GM21619 (cell line): ENCODE data around the gene RBFOX1.
"Not testable (repeated sequence)": the region's sequence is repeated elsewhere in the genome, so short reads cannot be mapped to it uniquely, and the experiment has no call there.

ENCODE experiments used
- ATAC-seq: cut with Tn5 transposase; IDR thresholded peaks from one replicate; pipeline ENCODE4 v1.9.1; 2021; ENCODE audit not compliant: unreplicated experiment

Gene RBFOX1

DNA sequence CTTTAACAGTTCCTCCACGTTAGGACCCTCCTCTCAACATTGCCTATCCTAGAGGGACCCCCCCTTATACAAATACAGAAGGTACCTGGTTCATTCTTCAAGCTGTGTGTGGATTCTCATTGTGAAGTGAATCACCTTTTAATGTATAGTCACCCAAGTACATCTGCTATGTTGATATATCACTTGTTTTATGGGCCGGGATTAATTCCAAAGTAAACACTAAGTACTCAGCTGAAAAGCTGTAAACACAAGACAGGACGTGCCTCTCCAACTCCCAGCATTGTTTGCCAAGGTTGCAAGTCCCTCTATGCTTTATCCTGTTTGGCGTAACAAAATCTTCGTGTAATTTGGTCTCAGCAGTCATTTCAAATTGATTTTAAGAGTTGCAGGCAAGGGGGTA, 123.6 kb downstream of the RBFOX1 start:
- ATAC-seq, result no peak

DNA sequence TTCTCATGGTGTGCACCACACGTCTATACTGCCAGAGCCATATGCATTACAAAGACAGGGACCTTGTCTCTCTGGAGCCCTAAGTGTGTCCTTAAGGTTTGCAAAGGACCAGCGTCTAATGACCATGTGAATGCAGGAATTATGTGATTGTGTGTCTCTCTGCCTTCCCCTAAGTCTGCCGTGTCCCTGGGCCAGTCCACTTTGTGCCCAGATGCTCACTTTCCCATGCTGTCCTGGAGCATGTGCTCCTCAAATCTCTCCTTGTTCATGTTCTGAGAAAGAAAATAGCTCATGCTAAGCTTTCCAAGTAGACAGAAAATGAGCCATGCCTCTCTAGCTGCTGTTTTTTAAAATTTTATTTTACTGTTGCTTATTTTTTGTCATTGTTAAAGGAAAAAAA, 125.5 kb downstream of the RBFOX1 start:
- no peak for ATAC-seq

DNA sequence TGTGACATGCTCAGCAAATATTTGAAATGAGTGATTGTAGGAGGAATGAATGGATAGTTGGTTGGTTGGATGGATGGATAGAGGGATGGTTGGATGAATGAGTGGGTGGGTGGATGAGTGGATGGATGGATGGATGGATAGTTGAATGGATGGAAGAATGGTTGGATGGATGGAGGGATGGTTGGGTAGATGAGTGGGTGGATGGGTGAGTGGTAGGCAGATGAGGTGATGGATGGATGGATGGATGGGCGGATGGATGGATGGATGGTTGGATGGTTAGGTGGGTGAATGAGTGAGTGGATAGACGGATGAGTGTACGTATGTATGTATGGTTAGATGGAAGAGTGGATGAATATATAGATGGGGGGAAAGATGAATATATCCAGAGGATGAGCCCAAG, 137.7 kb downstream of the RBFOX1 start:
- ATAC-seq, result no peak

DNA sequence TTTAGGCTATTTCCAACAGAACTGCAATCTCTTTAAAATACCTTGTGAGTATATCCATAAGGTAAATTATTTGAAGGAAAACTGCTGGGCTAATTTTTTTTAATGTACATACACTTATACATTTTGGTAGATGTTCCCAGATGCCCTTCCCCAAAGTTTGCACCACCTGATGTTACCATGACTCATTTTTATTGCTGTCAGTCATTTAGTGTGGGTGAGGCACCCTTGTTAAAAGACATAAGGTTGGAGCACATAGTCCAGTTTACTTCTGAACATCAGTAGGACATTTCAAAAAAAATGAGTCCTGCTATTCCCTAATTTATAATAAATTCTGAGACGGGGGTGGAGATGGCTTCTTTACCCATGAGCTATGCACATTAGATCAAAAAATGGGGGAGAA, 138.6 kb downstream of the RBFOX1 start:
- ATAC-seq, result no peak

DNA sequence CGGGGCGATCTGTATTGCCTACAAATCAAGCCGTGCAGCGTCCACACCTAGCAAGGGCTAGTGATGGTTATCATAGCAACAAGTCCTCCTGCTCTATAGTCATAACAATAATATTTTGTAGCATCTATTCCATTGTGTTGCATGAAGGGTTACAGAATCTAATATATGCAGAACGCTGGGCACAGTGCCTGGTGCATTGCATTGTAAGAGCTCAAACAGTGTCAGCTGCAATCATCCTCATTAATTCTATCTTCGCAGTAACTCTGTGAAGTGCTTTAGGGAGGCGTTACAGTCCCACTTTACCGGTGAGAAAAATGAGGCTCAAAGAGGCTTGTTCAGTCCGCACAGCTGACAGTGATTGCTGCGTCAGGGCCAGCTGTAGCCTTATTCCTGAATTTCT, 149.4 kb downstream of the RBFOX1 start:
- no peak for ATAC-seq

DNA sequence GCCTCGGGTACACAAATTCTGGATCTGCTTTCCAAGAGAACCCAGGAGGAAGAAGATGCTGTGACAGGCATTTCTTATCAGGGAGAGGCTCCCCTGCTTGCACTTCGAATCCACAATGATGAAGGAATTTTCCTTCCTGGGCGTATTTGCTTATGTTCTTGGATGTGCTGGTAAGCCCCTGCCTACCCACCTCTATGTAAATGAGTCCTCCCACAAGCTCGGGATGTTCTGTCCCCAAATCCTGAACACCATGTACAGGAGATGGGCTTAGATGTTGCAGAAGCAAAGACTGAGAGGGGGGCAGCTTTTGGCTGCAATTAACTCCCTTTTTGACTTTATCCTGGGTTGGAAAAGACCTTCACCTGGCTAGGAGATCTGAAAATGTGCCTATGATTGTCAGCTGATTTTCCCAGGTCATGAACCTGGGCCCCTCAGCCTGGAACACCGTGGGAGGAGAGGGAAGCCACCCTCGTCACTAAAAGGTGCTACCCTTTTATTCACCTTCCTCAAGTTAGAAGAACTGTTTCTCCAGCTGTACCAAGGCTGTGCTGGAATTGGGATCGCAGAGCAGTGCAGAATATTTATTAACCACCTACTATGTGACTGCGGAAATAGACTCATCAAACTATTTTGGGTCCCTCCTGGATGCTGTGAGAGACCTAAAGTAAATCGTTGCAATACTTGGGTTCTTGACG, 150.1 kb downstream of the RBFOX1 start:
- ATAC-seq, result no peak

DNA sequence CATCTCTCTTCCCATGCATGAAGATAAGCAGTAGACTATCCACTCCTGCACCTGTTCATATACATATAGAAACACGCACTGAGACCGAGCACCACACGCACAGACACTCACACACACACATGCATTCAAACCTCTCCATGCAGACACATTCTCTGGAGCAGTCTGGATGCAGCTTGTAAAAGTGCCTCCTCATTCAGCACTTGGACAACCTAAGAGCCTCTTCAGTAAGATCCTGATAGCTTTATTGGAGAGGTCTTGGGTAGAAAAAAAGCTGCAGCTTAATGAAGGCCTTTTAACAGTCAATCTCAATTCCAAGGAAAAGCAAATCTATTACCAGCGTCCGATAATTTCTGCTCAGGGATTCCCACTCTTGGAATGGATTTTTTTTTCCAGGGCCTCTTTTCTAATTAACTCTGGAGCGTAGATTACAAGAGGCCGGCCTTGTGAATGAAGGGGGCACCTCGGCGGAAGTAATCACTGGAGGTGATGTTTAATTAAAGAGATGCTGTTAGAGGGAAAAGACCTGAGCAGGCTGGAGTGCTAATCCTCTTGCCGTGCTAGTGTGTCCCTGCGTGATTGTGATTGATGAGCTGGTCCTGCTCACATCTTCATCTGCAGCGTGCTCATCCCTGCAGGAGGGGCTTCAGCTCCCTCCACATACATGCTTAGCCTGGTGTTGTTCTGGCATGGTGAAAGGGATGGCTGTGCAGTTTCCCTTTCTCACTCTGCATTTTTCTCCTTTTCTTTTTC, 155.1 kb downstream of the RBFOX1 start:
- no peak for ATAC-seq

DNA sequence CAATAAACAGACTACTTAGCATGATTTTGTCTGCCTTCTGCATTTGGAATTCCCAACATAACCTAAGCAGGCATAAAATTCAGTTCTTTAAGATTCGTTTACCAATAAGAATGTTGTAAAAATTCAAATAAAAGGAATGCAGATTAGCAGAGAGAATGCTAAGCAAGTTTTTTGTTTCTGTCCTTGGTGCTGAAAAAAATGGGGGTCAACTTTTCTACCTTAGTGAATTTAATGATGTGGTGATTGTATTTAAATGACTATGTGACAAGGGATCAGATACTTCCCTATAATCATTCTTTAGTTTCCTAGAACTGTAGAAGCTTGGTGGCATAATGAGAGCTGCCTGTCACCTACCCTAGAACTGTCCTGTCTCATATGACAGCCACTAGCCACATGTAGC, 159.5 kb downstream of the RBFOX1 start:
- ATAC-seq, result no peak

DNA sequence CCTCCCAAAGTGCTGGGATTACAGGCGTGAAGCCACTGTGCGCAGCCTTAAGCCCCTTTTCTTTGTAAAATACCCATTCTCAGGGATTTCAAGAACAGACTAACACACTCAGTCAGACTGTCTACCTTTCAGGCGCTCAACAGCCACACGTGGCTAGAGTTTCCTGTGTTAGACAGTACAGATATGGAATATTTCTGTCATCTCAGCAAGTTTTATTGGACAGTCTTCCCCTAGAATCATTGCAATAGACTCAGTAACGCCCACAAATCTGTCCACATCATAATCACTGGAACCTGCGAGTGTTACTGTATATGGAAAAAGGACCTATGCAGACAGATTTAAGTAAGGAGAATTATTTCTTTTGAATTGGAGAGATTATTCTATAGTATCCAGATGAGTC, 160.5 kb downstream of the RBFOX1 start:
- no peak for ATAC-seq

DNA sequence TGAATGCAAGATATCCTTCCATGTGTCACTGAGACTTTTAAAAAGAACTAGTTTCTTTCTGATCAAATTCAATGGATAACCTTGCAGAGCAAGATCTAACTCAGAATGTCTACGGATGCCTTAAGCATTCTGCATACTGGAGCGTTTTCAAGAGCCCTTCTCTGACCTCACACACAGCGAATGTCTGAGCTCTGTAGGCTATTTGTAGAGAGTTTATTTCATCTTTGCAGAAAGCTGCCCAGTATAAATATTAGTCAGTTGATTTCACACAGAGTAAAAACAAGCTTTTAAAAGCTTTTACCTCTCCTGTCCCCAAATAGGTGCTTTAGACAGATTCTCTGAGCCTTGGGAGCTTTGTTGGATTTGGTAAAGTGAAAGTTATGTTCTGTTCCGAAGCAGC, 165.0 kb downstream of the RBFOX1 start:
- no peak for ATAC-seq

DNA sequence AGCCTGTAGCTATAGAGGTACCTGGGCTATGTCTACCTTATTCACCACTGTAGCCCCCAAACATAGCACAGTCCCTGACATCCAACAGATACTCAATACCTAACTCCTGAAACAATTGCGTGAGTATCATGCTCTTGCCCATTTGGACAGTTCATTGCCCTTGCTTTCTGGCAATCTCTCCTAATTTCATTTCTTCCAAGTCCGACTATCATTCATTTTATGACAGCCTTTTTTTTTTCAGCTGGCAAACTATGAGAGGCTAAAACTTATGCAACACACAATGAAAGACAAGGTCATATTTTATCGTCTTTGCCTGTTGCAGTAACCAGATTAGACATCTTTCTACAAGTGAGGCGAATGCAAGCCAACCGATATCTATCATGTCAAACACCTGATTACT, 169.2 kb downstream of the RBFOX1 start:
- ATAC-seq, result no peak

DNA sequence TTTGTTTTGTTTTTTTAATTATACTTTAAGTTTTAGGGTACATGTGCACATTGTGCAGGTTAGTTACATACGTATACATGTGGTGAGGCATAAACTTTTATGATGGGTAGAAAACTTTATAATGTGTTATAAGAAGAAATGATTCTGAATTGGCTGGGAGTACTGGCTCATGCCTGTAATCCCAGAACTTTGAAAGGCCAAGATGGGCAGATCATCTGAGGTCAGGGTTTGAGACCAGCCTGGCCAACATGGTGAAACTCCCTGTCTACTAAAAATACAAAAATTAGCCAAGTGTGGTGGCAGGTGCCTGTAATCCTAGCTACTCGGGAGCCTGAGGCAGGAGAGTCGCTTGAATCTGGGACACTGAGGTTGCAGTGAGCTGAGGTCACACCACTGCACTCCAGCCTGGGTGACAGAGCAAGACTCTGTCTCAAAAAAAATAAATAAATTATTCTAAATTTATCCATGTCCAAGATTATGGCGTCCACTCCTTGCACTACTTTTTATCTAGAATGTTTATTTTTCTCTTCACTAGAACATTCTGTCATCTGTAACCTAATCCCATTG, 170.0 kb downstream of the RBFOX1 start:
- ATAC-seq, result not testable (repeated sequence)

DNA sequence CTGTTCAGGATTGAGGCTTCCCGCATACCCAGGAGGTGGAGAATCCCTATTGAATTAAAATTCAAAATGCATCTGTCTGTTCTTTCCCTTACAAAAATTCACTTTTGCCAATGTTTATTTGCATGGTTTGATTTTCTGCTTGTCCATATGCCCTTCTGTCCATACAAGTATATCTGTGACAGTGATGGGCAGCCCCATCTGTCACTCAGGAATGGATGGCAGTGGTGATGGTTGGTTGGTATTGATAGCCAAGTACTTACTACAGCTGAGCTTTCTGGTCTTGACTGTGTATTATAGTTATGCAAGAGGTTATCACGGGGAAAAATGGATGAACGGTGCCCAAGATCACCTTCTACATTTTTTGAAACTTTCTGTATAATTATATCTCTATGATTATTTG, 171.0 kb downstream of the RBFOX1 start:
- no peak for ATAC-seq

DNA sequence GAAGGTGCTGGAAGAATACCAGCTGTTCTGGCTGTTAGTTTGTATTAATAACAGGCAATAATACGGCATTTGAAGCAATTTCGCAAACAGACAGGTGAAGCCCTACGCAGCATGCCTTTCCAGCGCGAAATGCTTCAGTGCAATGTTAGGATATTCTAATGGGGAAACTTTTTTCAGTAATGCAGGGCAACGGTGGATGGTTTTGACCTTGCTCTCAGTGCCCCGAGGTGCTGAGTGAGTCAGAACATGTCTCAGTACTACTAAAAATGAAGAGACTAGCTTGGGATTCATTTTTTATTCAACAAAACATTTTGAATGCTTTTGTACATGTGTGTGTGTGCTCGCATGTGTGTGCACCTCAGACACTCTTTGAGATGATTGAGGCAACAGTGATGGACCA, 172.2 kb downstream of the RBFOX1 start:
- ATAC-seq, result no peak

DNA sequence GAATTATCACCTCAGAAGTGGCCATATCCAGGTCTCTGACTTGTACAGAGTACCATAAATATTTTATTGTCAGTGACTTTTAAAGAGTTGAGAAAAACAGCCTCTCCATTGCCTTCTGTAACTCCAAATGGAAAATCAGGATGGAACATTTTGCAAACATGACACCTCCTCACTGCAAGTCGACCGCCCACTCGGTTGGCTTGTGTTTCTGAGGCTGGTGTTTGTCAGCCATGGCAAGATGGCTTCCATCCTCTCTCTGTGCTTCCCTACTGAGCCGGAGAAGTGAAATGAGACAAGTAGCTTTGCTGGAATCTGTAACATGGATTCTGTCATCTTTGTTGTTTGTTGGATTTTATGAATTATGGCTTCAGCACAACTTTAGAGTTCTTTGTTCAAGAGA, 172.8 kb downstream of the RBFOX1 start:
- ATAC-seq, result no peak

DNA sequence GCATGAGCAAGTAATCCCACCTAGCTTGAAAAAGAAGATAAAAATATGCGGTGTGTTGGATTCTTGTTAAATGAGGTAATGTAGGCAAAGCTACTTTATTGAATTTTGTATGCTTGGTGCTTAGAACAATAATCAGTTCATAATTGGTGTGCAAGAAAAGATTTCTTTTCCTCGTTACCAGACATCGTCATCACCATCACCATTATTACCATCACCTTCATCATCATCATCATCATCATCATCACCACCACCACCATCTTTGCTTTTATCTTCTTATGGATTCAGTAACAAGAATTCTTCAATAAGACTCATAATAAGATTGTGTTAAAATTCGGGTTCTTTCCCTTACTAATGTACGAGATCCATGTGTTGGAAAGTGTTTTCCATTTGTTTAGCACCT, 173.7 kb downstream of the RBFOX1 start:
- no peak for ATAC-seq

DNA sequence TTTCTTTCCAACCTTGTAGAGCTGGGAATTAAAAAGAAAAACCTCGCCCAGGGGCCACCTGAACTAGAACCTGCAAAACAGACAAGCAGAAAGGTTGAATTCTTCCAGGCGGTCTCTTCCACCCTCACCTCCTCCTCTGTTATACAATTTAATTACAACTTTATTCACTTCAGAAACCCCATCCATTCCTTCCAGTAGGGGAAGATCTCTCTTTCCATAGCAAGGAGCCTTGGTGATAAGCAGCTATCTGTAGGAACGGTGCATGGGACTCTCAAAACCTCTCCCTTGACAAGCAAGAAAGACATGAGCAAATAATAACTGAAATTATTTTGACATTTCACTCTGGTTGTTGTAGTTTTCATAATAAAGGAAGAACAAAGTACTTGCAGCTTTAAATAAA, 176.0 kb downstream of the RBFOX1 start:
- ATAC-seq, result no peak

DNA sequence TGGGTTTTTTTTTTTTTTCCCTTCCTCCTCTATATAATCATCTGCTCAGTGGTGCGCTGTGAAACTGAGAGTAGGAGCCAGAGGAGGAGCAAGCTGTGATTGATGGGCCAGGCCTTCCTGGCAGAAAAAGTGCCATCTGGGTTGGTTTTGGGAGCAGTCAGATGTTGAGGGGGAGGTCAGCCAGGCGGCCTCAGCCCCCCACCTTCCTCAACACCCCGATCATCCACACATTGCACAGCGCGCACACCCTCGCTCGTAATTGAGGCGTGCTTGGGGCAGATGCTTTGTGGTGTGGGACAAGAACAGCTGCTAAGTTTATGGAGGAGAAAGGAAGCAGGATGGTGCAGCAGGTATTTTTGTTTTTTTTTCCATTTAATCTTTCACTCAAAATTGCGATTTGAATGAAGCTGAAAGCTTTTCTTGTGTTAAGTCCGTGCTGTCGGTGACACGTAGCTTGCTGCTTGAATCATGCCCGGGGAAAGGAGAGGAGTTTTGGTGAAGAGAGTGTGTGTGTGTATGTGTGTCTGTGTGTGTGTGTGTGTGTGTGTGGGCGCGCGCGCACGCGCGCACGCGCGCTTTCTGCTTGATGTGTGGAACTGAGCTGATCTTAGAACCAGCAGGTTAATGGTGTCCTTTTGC, 177.4 kb downstream of the RBFOX1 start:
- no peak for ATAC-seq

DNA sequence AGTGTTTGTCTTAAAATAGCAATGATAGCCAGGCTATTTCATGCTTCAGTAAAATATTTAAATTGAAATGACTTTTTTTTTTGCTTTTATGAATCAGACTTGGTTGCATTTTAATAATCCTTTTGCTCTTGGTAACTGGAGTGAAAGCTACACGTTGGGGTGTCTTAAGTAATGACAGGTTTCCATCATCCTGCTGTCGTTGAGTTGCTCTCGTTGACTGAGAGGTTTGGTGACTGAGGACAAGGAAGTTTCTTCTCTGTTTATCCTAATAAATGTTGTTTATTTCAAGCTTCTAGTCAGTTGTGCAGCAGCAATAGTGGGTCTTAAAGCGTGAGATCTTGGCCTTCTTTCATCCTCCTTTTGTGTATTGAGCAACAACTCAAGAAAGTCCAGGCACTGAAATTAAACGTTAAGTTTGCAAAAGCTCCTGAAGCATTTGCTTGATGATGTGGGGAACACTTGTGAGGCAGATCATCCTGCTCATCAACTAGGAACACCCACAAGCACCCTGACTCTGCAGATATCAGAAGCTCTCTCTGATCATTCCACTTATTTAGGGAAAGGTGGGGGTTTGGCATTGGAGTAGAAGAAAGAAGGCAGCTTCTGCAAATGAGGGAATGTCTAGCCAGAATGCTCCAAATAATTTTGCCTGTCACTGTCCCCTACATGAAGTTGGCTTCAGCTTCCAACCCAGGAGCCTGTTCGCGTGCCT, 179.1 kb downstream of the RBFOX1 start:
- ATAC-seq, result no peak

DNA sequence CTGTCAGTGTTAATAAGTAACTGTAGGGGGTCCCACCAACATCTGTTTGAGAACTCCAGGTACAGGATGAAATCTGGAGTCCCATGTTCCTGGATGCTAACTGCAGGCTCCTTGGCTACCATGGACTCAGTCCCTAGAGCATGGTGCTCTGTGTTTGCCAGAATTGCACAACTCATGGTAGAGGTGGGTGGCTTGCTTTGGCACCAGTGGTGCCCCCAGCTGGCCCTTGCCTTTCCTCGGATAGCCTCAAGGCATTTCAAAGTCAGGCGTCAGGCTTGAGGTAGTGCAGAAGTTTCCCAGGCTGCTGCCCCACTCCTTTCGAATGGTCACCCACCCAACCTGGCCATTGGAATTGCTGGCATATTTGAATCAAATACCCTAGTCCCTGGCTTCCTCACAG, 179.9 kb downstream of the RBFOX1 start:
- ATAC-seq, result no peak

DNA sequence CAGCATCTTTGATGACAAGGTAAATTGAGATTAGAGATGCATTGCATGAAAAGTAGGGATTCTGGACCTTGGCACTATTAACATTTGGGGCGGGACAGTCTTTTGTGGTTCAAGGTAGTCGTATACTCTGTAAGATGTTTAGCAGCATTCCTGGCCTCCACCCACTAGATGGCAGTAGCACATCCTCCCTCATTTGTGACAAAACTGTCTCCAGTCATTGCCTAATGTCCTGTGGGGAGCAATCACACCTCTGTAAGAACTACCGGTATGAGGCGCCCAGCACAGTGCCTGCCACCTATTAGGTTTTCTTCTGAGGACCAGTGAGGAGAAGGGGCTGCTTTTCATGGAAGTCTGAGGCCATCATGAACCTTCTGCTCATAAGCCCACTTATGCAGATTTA, 180.8 kb downstream of the RBFOX1 start:
- no peak for ATAC-seq
